ENCODE measurements around the gene MEAF6. TPM values are rescaled to one million over a fixed set of nuclear protein-coding genes. Genes with fewer than 3 reads are reported as not detected.
A peak's percentile ranks its signal among the peaks of the same experiment; 100 is the strongest.

MEAF6 gene
- total and polyA plus RNA-seq, 12 donors, result 27.8 to 59.9 (median 37.7) TPM

DNA sequence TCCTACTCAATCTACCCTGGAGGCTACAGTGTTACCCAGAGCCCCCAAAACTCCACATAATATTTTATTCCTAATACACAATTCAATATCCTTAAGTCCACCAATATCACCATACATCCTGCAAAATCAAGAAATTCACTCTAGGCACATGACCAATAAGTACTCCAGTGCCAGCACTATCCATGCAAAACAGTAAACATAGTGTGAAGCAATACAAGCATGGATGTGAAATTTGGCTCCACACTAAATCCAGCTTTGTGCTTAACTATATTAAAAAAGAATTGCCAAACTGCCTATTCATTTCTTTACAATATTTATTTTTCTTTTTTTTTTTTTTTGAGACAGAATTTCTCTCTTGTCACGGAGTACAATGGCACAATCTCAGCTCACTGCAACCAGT, 3.0 kb upstream of the MEAF6 start:
- DNase-seq, result no peak
- Histone ChIP-seq H3K9me3 (no peaks in the 10 kb centered on the region), H3K4me1 (peaks cover 6 to 23% (median 18%) of the 10 kb centered on the region in 9 donors), H3K4me3 (no peak overlapping the region), H3K36me3 (peaks cover 0 to 9% (median 0%) of the 10 kb centered on the region in 9 donors), H3K27ac (no peak overlapping the region), H3K27me3 (peaks cover 0 to 5% (median 0%) of the 10 kb centered on the region in 7 donors)
- no peak for TF ChIP-seq CTCF (IDR thresholded peaks at IDR 0.05)
- ATAC-seq, result no peak
- 91 to 100% methylated on average over 1 of the region's 1 CpG for WGBS, 2 donors
- intact Hi-C loops (cut with DNase I), result loop anchor here in 3 of 10 donors (2.0 to 10.0 kb wide), 2 partner anchors 35 to 77 kb away; partner anchors contain the start of gene GNL2 (in 2 of the 3)

DNA sequence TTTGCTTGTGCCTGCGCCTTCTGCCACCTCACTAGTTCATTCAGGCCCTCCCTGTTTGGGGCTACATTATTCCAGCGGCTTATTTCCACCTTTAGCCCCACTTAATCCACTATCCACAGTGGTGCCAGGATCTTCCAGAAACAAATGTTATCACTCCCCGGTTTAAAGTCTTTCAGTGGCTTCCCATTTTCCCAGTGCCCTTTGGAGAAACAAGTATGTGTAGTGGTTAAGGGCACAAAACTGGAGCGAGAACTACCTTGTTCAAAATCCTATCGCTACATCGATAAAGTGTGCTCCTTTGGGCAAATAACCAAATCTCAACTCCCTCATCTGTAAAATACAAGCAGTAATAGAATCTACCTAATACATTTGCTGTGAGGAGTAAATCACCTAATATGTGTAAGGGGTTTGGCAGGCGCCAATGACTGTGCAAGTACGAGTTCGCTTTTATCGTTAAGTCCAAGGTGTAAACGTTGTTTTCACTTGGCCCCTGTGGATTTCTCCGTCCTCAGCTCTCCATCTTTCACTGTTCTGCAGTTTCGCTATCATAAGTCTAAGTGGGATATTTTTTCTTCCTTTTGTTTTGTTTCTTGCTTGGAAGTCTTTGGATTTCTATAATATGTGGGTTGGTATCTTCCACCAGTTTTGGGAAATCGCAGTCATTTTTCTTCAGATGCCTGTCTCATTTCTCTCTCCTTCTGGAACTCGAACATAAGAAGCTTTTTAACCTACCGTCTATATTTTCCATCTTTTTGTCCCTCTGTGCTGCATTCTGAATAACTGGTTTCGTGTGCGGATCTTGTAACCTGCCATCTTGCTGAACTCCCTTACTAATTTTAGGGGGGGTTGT, 844 bp upstream of the MEAF6 start:
- TF ChIP-seq CTCF (IDR thresholded peaks at IDR 0.05), result no peak
- Histone ChIP-seq H3K4me1 (peaks cover 6 to 30% (median 20%) of the 10 kb centered on the region in 9 donors), H3K9me3 (no peaks in the 10 kb centered on the region), H3K36me3 (peaks cover 0 to 30% (median 0%) of the 10 kb centered on the region in 9 donors), H3K27me3 (peaks cover 0 to 5% (median 0%) of the 10 kb centered on the region in 7 donors), H3K27ac (peak overlapping the region; percentile 69 to 99 (median 96)), H3K4me3 (peak overlapping the region; percentile 59 to 96 (median 83))
- DNase-seq (no peak), ATAC-seq (no peak)
- intact Hi-C loops (cut with DNase I), result loop anchor here in 3 of 10 donors (2.0 to 10.0 kb wide), 3 partner anchors 37 to 79 kb away; partner anchors contain the start of genes GNL2 (in 2 of the 3) and SNIP1 (in 1 of the 3)
- 73 to 75% methylated on average over 18 of the region's 18 CpGs for WGBS, 2 donors

- peak overlapping the region in 9 of 10 donors; percentile 88 to 99 (median 97) for H3K27ac ChIP-seq
- TF ChIP-seq CTCF (IDR thresholded peaks at IDR 0.05), result no peak
- WGBS, 2 donors, result 3% methylated on average over 21 to 26 of the region's 26 CpGs
- H3K27me3 ChIP-seq, result no peaks in the 10 kb centered on the region
- no peak for DNase-seq
- intact Hi-C loops (cut with DNase I), result loop anchor here in 2 of 10 donors (2.0 to 10.0 kb wide), 2 partner anchors 41 to 81 kb away; partner anchors contain the start of genes GNL2 (in 2 of the 2) and SNIP1 (in 1 of the 2)
- ATAC-seq, result peak in 4 of 8 donors; percentile 1 to 7 (median 3)
- H3K4me3 ChIP-seq, result peak overlapping the region; percentile 59 to 96 (median 83)
- H3K9me3 ChIP-seq, result no peaks in the 10 kb centered on the region
- peaks cover 0 to 43% (median 7%) of the 10 kb centered on the region in 9 donors for H3K36me3 ChIP-seq
- peaks cover 6 to 30% (median 20%) of the 10 kb centered on the region in 9 donors for H3K4me1 ChIP-seq
These were observed 694 bp downstream of the MEAF6 start for GRCh38 chr1:37513795-37514349.

- intact Hi-C loops (cut with DNase I), result no loop called here
- WGBS, 2 donors, result 84 to 87% methylated on average over 4 of the region's 4 CpGs
These were observed 5.4 kb downstream of the MEAF6 start for GRCh38 chr1:37509181-37509580.

More at GRCh38 chr1:37509181-37509580, 5.4 kb downstream of the MEAF6 start:
- no peaks in the 10 kb centered on the region for H3K9me3 ChIP-seq
- H3K36me3 ChIP-seq, result peaks cover 0 to 90% (median 25%) of the 10 kb centered on the region in 9 donors
- H3K27ac ChIP-seq, result no peak overlapping the region
- H3K4me3 ChIP-seq, result no peak overlapping the region
- no peaks in the 10 kb centered on the region for H3K27me3 ChIP-seq
- H3K4me1 ChIP-seq, result peaks cover 6 to 24% (median 17%) of the 10 kb centered on the region in 9 donors
- no peak for TF ChIP-seq CTCF (IDR thresholded peaks at IDR 0.05)
- no peak for ATAC-seq
- DNase-seq, result no peak
